Stimulated activated CD4-positive, alpha-beta T cell treated with anti-CD3 and anti-CD28 coated beads, TNF-alpha, amount 100 ng/mL, for 1 hour (primary cell): ENCODE measurements around the gene STAT6.
A peak's percentile ranks its signal among the peaks of the same experiment; 100 is the strongest.

Experiments used
- DNase-seq, 3 donors: peaks; one replicate each; pipeline ENCODE4 v3.0.0-alpha.2; 2020; ENCODE audit warnings: low read depth in 3 of 3, low spot score in 1 of 3

STAT6 gene

DNA sequence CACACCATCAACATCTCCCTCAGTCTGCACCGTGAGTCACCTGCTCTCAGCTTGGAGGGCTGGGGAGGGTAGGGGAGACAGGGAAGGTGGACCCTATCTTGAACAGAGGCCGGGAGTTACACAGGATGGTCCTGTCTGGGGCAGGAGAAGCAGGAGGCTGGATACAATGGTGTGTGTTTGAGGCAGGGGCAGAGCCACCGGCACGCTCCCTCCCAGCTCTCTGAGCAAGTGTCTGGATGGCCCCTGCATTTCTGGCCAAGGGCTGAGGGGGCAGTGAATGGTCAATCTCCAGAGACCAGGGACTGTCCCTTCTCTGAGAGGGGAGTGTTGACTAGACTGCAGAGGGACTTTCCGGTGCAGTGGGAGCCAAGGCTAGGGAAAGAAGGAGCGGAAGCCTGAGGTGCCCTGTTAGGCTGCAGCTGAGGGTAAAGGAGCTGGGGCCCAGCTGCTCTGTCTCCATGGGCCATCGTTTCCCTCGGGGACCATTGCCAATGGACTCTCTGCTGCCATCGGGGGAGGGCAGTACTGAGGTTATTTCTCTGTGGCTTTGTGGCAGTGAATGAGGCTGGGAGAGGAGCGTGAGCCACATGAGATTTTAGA is 34.4 kb upstream of the STAT6 start:
- DNase-seq, result no peak

DNA sequence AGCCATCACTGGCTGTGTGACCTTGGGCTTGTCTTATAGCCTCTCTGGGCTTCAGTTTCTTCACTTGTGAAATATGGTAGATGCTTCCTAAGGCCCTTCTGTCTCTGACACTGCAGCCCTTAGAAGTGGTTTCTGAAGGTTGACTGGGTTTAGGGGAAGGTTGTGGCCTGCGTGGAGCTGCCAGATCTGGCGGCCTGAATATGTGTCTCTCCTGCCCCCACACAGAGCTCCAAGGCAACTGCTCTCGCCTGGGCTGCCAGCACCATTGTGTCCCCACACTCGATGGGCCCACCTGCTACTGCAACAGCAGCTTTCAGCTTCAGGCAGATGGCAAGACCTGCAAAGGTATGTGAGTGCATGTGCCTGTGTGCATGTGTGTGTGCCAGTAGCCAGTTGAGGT is 32.3 kb upstream of the STAT6 start:
- DNase-seq, result no peak

DNA sequence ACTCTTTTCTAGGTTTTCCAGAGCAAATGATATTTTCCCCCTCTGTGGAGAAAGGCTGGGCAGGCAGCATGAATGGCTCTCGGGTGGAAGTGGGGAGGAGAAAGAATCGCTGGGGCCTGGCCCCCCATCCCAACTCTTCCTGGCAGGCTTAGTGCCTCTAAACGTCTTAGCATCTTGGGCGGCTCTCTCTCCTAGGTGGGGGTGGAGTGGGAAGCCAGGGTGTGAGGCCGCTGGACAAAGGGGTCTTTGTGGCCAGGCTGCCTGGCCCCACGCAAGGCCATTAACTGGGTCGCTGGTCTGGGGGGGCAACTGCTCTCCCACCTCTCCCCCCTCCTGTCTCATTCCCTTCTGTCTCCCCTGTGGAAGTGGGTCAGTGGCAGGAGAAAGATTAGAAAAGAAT is 31.6 kb upstream of the STAT6 start:
- no peak for DNase-seq

DNA sequence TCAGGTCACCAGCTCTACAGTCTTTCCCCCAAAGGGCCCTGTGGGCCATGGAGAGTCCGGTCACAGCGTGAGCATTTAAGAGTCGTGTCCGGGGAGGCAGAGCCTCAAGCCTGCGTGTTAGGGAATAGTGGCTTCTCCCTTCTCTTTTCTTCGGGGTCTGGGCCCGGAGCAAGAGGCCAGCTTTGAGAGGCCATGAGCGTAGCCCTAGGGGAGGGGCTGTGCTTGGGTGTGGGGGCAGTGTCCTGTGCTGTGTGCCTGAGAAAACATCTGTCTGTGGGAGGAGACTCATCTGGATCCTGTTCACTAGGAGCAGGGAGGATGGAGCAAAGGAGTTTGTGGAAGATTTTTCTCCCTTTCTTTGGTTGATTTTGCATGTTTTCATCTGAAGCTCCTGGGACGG is 31.0 kb upstream of the STAT6 start:
- DNase-seq, result no peak

DNA sequence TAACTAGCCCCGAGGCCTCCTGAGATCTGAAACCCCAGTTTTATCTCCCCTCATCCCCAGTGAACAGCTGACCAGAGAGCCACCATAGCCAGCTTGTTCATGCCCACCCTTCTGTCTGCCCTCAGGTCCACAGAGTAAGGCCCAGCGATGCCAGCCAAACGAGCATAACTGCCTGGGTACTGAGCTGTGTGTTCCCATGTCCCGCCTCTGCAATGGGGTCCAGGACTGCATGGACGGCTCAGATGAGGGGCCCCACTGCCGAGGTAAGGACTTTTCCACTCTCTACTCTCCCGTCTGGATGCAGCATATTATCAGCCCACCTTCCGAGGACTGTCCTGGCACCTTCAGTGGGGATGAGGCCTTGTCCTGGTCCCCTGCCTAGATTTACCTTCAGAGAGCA is 30.1 kb upstream of the STAT6 start:
- no peak for DNase-seq

DNA sequence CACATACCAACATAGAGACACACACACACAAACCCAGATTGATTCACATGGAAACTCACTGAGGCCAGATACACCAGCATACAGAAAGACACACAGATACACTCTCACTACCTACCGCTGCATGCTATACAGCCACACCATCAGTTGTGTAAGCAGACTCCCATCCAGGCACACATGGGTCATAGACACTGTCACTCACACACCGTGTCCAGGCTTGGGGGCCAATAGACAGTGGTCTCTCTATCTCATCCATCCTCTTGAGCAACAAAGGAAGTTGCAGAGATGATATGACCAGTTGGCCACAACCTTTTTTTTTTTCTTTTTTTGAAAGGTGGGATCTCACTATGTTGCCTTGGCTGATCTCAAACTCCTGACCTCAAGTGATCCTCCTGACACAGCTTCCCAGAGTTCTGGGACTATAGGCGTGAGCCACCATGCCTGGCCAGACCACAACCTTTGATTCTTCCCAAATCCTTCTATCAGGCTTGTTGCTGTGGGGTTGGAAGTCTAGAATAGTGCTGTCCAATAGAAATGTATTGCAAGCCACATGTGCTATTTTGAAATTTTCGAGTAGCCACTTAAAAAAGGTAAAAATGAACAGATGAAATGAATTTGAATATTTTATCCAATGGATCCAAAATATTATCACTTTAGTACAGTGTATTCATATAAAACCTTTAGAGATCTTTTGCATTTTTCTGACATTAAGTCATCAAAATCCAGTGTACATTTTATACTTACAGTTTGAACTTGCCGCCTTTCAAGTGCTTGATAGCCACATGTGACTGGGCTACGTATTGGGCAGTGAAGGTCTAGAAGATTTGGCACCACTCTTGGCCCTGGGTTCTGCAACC is 28.9 kb upstream of the STAT6 start:
- DNase-seq, result no peak

DNA sequence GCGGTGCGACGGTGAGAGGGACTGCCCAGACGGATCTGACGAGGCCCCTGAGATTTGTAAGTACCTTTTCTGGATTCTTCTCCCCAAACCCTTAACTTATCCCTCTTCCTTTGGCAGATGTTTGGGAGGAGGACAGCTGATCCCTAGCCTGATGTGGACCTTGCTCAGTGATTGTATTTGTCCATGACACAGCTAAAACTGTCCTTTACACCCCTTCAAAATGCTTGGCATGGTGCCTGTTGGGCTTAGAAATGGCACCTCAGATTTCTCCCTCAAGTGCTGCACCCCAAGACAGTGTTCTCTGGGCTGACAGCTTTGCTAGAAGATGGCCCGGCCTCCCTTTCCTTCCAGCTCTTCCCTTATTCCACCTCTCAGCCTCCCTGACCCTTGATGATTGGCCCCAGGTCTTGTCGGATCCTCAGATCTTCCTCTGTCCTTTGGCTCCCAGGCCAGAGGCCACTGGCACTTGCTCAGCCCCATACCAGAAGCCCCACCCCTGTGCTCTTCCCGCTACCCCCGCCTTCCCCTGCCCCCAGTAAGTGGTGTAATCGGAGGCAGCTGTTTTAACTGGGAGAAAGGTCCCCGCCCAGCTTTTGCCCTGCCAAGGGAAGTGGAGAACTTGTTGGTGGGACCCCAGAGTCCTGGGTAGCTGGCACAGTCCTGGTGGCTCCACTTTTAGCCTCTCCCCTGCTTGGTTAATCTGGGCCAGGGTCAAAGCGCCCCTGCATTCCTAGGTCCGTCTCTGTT is 27.5 kb upstream of the STAT6 start:
- DNase-seq, result no peak

DNA sequence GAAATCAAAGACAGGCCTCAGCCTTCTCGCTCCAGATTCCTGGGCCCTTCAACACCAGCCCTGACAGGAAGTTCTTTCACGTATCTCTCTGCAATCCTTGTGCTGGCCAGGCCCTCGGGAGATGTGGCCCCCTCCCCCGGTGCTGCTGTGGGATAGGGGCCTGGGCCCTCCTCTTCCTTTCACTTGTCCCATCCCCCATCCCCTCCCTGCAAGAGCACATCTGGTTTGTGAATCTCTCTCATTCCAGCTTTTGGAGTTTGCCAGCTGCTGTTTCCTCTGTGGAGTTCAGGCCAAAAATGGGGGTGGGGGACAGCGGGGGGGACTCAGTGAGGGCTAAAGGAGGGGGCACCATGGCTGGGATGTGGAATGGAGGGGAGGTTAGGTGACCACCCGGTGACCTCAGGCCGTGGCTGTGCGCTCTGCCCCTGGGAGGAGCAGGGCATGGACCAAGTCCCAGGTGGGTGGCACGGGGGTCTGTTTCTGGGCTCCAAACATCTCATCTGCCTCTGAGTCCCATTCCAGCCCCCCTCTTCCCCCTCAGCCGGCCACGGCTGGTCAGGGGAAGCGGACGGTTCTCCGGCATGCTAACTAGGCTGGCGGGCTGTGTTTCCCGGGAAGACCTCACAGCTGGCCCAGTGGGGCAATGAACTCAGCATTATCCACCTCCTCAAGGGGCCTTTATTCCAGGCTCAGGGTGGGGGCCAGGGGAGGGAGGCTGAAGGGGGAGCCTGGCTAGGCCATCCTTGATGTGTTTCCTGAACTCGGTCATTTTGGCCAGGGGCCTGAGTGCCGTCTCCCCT is 24.6 kb upstream of the STAT6 start:
- no peak for DNase-seq

DNA sequence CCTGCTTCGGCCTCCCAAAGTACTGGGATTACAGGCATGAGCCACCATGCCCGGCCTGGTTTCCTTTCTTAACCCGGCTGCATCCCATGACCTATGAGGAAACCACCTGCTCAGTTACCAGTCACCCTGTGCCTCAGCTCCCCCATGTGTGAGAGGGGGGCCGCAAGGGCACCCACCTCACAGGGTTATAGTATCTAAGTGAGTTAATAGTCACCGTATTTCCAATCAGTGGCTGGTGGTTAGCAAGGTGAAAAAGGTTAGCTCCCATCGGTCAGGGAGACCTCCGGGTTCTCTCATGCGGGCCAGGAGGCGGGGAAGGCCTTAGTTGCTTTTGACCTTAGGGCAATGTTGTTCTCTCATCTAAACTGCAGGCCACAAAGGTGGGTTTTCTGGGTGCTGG is 23.8 kb upstream of the STAT6 start:
- DNase-seq, result no peak

DNA sequence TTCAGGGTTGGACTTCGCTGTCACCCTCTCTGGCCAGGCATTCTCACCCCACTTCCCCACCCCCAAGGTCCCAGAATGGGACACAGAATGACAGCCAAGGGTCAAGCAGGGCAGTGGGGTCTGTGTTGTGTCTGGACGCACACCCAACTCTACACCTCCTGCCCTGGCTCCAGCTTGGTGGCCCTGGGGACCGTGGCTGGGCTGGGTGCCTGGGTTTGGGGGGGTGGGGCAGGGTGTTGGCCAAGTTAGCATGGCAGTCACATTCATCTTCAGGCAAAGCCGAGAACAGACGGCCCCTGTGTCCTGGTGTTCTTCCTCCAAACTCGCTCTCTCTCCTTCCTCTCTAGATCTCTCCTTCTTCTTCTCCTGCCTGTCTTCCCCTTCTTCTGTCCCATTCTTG is 22.8 kb upstream of the STAT6 start:
- DNase-seq, result no peak

DNA sequence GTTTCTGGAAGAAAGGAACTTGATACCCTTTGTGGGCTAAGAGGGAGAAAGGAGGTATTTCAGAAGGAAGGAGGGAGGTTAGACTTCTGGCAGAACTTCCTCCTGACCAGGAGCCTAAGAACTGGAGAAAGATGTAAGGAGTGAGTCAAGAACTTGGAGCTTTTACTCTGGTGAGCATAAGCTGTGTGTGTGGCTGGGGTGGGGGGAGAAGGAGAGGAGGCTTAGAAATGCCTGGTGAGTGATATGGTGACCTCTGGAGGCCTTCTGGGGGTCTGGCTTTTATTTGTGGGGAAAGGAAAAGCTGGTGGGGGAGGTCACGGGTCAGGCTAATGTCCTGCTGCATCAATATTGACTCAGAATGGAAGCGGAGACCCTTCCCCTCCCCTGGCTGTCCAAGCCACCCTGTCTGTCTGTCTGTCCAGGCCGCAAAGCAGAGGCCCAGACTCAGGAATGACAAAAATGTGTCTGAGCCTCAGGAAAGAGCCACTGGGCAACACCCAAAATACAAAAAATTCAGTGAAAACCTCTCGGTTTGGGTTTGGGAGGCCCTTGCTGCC is 21.9 kb upstream of the STAT6 start:
- DNase-seq, result no peak

DNA sequence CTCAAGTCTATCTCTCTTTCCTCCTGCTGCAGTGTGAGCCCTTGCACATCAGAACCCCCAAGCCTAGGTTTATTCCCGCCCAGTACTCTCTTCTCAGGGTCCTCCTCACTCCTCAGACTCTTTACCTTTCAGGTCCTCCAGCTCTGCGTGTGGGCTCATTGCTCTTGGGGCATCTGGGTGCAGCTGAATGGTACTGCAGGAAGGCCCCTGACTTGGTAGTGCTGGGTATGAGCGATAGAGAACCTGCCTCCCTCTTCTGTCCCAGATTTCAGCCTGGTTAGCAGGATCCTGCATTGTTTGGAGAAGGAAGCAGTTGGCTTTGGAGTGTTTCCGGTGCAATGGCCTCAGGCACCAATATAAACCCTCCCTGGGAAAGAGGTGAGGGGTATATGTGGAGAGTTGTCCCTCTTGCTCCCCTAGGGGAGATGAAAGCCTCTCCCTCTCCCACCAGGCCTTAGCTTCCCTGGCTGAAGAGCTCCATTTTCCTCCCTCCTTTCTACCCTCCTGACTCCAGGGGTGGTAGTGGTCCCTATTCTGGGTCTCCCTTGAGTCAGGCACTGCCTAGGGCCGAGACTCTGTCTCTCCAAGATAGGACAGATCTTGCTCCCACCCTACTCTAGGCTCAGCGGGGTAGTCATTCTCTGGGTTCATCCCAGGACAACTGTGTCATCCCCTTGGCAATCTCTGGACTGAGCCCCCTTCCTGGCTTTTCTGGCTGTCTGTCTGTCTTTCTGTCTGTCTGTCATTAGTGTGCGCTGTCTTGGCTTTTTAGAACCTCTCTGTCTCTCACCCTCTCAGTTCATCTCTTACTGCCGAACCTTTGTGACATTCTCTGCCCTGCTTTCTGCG is 21.0 kb upstream of the STAT6 start:
- no peak for DNase-seq

DNA sequence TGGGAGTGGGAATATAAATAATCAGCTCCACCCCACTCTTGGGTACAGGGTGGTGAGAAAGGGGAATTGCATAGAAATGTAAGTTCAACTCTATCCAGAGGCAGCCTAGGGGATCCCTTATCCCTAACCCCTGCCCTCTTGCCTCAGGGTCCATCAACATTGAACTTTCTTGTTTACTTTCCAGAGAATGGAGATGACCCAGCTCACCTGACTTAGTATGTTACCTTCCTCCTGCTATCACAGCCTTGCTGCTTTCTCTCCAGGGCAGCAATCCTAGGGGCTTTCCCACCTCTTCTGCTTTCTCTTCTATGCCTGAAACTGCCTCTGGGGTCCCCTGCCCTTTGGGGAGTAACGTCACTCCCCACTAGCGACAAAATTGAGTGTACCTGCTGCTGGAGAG is 19.8 kb upstream of the STAT6 start:
- DNase-seq, result no peak

DNA sequence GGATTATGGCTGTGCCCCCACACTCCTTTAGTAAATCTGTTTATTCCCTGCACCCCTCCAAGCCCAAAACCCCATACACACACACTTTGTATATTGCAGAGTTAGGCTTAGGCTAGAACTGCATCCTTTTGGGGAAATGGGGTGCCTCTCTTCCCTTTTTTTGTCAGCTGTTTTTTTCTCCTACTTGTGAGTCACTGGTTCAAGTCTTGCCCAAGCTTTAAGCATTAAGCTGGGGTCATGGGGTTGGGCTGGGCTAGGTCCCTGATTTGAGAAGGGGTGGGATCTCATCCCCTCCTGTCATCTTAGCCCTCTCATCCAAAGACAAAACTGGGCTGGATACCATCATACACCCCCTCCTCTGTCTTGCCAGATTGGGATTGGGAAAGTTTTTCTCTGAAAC is 18.7 kb upstream of the STAT6 start:
- DNase-seq, result no peak

DNA sequence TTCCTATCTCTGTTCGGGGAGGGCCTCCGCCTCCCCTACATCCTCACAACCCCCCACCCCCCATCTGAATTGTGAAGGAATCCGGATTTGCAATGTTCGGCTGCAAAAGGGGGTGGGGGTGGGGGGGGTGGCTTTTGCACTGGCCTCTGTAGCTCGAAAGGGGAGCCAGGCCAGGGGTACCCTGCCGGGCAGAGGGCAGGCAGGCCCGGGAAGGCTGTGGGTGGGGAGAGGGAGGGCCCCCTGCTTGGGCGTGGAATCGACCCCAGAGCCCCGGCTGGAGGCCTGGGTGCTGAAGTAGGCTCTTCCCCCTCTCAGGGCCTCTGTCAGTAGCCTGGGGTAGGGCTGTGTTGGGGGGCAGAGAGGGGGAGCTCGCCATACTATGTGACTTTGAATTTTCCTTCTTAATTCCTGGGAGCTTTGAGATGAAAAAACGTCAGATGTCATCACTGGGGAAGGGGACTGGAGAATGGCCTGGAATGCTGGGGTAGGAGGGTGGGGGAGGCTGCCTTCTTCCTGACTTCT is 18.2 kb upstream of the STAT6 start:
- DNase-seq, result no peak

DNA sequence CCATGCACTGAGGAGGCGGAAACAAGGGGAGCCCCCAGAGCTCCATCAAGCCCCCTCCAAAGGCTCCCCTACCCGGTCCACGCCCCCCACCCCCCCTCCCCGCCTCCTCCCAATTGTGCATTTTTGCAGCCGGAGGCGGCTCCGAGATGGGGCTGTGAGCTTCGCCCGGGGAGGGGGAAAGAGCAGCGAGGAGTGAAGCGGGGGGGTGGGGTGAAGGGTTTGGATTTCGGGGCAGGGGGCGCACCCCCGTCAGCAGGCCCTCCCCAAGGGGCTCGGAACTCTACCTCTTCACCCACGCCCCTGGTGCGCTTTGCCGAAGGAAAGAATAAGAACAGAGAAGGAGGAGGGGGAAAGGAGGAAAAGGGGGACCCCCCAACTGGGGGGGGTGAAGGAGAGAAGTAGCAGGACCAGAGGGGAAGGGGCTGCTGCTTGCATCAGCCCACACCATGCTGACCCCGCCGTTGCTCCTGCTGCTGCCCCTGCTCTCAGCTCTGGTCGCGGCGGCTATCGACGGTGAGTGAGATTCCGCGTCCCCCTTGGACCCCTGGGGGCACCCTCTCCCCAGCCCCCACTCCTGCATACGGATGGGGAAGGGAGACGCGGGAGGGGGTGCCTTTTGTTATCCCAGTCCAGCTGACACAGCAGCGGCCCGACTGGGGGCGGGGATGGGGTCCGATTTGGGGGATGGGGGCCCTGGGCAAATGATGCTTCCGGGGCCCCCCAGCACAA is 17.5 kb upstream of the STAT6 start:
- no peak for DNase-seq

DNA sequence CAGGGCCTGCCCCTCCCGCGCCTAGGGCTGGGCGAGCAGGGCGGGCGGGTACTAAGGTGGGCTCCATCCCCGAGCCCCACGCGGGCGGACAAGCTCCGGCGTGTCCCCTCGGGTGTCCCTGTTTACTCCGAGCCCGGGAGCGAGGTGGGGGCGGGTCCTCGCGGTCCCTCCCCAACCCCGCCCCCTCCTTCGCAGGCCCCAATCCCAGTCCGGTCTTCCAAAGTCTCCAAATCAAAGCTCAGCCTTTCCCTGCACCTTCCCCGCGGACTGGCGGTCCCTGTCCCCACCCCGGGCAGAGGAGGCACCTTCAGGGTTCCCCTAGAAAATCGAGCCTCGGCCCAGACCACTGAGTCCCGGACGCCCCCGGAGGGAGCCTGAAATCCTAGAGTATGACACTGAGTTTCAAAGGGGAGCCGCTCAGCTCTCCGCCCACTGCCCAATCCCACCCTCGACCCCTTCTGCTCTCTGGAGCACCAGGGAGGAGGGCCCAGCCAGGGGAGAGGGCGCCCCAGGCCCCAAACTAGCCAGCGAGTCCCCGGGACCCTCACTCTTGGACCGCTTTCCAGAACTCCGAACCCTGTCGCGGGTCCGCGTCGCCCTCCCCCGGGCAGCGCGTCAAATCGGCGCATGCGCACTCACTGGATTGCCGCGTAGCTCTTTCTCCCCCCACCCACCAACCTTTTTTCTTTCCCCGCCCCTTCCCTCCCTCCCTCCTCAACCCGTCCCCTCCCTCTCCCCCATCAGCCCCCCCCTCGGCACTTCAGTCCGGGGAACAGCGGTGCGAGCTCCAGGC is 16.8 kb upstream of the STAT6 start, which contains the start of gene LRP1:
Gene LRP1, plus strand, starts transcription at position 758 of the 793 bp plus-strand sequence. CDS start 482 bp downstream, outside the sequence.
- peak; percentile 46 to 71 (median 70) for DNase-seq

DNA sequence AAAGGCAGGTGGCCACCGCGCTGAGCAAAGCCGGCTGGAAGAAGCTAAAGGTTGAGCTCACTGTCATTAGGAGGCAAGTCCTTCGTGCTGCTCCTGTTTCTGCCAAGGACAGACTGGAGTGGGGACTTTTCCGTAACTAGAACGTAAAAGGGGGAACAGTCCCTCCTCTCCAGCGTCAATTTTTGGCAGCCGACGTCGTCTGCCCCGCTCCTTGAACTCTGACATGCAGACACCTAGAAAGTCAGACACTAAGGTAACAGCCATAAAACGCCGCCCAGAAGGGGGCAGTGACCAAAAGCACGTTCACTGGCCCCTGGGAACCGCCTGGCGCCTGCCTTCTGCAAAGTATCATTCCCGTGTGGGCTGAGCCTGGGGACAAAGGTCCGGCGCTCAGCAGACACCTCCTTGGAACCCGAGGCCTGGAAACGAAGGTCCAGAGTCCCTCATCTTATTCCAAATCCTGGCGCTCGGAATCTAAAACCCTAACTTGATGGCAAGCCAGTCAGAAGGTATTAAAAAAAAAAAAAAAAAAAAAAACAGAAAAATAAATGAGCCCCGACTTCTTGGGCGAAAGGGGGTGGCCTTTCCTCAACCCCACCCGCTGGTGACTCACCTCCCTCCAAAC is 16.1 kb upstream of the STAT6 start:
- DNase-seq, result peak in 1 of 3 donors; percentile 16
